Neural progenitor cell (in vitro differentiated cells): ENCODE measurements around the gene GLTPD2.

Experiments
- CTCF ChIP-seq: fragments of 200-600 bp; sonication (generic); IDR thresholded peaks from 2 replicates; pipeline ENCODE4 v1.5.1; 2017; ENCODE audit warnings: antibody characterized with exemption, mild to moderate bottlenecking
- EZH2 ChIP-seq: fragments of 200-600 bp; sonication (generic); IDR thresholded peaks from 2 replicates; pipeline ENCODE4 v1.6.1; 2017; ENCODE audit warnings: antibody characterized with exemption, mild to moderate bottlenecking, moderate library complexity
- EZH2phosphoT487 ChIP-seq: fragments of 200-600 bp; sonication (generic); IDR thresholded peaks from 2 replicates; pipeline ENCODE4 v1.6.1; 2017; ENCODE audit warnings: antibody characterized with exemption

DNA sequence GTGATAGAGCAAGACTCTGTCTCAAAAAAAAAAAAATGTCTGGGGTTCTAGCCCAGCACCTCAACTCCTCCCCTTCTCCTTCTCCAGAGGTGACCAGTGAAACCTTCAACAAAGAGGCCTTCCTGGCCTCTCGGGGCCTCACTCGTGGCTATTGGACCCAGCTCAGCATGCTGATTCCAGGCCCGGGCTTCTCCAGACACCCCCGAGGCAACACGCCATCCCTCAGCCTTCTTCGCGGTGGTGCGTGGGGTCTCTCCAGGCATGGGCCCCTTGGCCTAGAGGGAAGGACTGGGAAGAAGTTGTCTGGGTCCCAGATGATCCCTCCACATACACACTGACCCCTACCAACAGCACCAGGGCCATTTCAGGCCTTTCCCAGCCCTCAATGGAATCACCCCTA, 45.5 kb upstream of the GLTPD2 start:
- no peak for TF ChIP-seq CTCF
- TF ChIP-seq EZH2phosphoT487: no peak
- no peak for TF ChIP-seq EZH2
